ENCODE measurements around the gene ZIC1.

ZIC1 gene

DNA sequence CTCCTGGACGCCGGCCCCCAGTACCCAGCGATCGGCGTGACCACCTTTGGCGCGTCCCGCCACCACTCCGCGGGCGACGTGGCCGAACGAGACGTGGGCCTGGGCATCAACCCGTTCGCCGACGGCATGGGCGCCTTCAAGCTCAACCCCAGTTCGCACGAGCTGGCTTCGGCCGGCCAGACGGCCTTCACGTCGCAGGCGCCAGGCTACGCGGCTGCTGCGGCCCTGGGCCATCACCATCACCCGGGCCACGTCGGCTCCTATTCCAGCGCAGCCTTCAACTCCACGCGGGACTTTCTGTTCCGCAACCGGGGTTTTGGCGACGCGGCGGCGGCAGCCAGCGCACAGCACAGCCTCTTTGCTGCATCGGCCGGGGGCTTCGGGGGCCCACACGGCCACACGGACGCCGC lies 956 bp downstream of the ZIC1 start:
- no peak for DNase-seq (ENCODE audit: low read depth)

DNA sequence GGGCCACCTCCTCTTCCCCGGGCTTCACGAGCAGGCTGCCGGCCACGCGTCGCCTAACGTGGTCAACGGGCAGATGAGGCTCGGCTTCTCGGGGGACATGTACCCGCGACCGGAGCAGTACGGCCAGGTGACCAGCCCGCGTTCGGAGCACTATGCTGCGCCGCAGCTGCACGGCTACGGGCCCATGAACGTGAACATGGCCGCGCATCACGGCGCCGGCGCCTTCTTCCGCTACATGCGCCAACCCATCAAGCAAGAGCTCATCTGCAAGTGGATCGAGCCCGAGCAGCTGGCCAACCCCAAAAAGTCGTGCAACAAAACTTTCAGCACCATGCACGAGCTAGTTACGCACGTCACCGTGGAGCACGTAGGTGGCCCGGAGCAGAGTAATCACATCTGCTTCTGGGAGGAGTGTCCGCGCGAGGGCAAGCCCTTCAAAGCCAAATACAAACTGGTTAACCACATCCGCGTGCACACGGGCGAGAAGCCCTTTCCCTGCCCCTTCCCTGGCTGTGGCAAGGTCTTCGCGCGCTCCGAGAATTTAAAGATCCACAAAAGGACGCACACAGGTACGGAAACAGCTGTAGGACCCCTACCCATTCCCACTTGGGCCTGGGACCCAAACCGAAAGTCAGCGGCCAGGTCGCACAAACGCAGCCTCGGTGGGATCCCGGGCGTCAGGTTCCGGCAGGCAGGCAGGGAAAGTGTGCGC lies 1.5 kb downstream of the ZIC1 start:
- no peak for DNase-seq (ENCODE audit: low read depth)

DNA sequence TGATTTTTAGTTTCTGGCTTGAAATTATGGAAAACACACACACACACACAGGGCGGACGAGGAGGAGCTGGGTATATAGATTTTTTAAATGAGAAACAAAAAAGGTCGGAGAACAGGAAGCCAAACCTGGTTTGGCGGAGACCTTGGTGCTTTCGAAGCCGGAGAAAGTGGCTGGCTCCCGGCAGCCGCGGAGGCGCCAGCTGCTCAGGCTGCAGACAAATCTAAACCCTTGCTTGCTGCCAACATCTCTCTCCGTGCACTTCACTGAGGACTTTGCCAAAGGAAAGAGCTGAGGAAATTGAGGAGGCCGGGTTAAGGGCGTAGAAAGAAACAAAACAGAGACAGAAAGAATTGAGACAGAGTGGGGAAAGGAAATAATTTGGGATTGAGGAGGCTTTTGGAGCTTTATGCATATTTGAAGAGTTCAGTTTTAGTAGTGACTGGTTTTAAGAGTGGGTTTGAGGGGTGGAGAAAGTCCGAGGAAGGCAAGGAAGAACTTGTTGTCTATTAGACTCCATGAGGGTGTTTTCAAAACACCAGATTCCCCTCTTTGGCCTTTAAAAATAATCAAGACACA lies 2.2 kb downstream of the ZIC1 start:
- no peak for DNase-seq (ENCODE audit: low read depth)

DNA sequence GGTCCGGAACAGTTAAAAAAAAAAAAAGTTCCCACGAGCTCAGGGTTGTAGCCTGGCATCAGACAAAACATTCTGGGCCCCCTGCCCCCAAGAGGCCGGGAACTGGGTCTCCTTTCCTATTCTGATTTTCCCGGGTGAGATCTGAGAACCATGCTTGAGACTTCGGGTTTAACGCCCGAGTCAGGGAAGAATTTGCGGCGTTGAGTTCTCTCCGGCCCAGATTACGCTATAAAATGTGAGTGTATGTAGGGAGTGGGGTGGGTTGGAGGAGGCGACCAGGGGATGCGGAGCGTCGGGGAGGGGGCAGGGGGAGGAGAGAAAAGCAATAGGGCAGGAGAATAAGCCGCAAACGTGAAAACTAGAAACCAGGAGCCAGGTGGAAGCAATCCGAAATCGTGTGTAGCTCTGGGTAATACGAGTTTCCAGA lies 2.7 kb downstream of the ZIC1 start:
- no peak for DNase-seq (ENCODE audit: low read depth)

DNA sequence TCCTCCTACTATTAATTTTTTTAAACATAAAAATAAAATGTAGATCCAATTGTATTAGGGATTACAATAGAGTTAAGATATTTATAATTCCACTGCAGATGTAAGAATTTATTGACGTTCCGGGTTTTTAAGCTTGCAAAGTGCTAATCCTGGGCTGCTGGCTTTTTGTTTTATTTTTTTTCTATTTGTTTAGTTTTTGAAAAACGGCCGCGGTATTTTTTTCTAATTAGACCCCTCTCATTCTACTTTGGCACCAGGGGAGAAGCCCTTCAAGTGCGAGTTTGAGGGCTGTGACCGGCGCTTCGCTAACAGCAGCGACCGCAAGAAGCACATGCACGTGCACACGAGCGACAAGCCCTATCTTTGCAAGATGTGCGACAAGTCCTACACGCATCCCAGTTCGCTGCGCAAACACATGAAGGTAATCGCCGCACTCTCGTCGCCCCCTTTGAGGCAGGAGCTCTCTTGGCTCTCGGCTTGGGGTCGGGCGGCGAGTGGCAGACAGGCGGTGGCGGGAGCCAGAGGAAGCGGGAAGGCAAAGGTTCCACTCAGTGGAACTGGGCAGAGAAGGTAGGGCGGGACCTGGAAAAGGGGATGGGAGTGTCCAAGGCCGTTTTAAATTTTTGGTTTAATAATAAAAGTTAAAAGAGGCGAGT lies 3.2 kb downstream of the ZIC1 start:
- no peak for DNase-seq (ENCODE audit: low read depth)

DNA sequence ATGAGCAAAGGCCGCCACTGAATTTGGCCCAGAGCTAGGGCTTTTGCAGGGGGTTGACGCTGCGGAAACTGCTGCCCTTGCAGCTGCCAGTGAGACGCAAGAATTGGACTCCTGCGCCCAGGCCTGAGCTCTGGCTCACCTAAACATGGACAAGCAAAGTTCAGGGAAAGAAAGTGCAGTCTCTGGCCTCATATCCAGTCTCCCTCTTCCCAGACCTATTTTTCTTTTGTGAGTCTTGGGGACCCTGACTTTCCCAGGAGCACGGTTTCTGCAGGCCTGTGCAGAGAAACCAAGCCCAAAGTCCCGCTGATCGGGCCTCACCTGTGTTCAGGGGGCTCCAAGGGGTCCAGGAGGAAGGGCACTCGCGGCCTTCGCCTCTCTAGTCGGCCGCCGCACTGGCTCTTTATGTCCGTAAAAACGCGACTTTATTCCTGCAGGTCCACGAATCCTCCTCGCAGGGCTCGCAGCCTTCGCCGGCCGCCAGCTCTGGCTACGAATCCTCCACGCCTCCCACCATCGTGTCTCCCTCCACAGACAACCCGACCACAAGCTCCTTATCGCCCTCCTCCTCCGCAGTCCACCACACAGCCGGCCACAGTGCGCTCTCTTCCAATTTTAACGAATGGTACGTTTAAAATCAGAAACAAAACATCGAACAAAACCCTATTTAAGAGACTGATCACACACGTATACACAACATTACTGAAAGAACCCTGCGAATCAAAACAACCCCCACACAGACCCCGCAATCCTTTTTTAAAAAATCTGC lies 3.9 kb downstream of the ZIC1 start:
- DNase-seq (ENCODE audit: low read depth): no peak

DNA sequence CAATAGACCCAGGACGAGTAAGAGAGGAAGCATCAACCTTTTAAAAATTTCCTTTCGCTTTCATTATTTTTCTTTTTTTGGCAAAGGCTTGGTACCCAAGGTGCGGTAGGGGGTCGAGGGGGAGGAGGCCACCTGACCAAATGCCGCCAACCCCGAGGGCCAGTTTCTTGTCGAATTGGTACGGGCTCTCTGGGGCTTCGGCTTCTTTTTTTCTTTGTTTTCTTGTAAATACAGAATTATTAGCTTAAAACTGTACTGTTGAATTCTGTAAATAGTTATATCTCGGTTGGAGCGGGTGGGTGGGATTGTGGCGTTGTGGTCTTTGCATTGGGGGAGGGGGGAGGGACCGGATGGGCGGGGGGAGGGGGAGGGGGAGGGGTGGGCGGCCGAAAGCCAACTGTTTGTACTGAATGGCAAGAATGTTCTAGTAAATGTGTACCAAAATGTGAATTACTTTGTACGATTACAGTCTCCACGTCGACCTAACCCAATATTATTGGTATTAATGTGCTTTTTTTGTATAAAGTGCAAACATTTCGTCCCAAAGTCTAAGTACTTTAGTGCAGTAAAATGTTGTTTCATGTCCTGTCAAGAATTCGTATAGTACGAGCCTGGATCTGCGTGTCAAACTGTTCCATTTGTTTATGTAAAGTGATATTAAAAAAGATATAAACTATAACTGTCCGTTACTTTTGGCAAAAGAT lies 4.7 kb downstream of the ZIC1 start:
- DNase-seq (ENCODE audit: low read depth): no peak

DNA sequence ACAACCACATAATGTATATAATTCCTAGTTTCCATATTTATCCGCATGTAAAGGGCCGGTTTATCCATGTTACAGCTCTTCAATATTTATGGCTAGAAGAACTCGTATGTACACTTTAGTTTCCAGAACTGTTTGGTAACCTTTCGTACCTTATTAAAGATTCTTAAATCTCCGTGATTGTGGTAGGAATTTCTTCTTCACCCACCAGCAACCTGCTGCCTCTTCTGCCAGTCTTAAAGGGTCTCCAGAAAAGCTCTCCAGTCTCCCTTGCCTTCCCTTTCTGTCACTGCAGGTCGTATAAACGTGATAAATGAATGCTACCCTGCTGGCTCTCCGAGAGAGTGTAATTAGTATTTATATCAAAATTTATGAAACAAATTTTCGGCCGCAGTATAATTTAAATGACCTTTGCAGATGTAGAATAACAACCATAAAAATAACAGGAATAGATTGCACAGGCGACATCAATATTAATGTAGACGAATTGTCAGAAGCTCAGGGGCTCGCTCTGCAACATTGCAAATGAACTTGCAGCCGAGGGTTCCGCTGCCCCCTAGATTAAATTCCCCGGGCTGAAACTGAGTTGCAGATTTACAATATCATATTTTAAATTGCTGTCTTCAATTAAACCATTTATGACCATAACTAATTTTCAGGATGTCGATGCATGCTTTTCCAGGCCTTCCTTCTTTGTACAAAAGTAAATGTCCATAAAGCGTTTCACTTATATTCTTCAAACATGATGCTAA lies 5.4 kb downstream of the ZIC1 start:
- DNase-seq (ENCODE audit: low read depth): no peak

DNA sequence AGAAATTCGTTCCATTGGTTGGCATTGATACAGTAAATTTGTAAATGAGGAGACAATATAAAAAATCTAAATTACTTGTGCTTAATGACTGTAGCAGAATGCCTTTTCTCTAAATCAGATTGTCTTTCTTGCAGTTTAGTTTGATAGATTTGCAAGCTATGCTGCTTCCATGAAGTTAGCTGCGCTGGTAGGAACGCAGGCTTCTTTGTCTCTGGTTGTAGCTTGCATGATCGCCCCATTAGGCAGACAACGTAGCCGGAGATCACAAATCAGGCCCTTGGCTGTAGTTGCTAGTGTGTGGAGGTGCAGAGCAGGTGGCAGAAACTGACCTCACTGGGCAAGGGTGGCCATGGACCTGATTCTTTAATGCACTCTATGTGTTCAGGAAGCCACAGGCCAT lies 6.1 kb downstream of the ZIC1 start:
- no peak for DNase-seq (ENCODE audit: low read depth)

DNA sequence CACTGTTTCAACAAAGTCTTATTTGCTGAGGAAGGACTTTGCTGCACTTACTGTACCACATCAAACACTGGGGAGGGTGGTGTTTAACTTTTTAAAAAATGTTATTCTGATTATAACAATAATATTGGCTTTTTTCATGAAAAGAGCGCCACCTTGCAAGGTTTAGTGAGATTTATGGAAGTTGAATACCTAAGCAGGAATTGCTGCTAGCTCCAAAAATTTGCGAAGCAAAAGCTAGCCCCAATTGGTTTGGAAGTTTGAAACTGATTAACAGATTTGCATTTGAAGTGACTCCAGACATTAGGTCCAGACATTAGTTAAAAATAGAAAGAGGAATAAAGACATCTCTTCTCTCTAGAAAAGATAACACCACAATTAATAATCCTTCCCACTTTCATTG lies 6.7 kb downstream of the ZIC1 start:
- DNase-seq (ENCODE audit: low read depth): no peak

DNA sequence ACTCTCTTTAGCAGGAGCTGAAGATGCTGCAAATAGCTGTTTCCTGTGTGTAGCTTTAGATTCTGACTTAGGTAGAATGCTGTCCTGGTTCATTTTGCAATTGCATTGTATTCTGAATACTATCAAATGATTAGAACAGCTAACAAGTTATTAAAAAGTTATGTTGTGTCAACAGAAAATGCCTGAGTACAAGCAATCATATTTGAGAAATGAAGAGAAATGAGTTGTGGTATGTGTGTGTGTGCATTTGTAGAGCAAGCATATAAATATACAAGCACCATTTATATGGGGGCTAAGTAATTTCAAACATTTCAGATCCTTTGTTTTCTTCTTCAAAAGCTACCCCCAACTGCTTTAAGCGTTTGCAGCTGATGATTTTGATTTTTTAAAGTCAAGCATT lies 7.8 kb downstream of the ZIC1 start:
- DNase-seq (ENCODE audit: low read depth): no peak

DNA sequence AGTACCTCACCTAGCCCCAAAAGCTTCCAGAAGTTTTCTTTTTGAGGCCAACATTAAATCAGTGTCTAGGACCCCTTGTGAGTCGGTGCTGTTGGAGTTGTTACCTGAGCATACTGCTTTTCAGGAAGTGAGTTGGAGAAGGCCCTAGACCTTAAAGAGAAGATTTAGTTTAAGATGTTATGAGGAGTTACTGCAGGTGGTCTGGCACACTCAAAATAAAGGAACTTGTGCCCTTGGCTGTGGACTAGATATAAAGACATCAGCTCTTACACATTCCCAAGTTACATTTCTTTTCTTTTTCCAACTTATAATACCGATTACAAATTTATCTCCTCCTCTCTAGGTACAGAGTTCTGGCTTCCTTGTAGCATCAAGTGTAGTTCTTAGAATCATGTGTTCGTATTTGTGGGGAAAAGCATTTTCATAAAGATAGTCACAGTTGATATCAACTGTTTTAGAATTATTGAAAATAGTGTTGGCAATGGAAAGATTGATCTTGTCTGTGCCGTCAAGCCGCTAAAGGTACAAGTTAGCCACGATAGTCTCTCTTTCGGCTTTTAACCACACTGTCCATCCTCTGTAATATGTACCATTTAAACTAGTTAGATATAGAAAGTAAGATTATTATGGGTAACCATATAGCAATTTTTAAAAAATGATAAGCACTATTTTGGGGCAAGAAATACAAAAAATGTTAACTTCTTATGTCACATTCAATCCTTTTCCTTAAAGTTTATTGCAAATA lies 8.6 kb downstream of the ZIC1 start:
- no peak for DNase-seq (ENCODE audit: low read depth)

DNA sequence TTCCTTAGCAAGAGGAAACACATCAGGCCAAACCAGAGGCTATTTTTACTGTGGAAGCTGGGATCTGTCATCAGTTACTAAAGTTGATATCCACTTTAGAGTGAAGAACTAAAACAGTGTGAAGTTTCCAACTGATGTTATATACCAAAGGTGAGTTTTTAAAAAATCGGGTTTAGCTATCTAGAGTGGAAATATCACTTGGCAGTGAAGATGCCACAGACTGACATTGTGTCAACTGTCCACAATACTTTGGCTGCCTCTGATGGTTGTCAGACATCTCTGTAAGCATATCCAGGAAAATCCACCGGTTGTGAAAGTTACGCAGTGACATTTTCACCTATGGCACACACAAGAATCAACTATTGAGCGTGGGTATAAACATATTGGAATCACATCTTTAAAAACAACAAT lies 9.2 kb downstream of the ZIC1 start:
- no peak for DNase-seq (ENCODE audit: low read depth)

DNA sequence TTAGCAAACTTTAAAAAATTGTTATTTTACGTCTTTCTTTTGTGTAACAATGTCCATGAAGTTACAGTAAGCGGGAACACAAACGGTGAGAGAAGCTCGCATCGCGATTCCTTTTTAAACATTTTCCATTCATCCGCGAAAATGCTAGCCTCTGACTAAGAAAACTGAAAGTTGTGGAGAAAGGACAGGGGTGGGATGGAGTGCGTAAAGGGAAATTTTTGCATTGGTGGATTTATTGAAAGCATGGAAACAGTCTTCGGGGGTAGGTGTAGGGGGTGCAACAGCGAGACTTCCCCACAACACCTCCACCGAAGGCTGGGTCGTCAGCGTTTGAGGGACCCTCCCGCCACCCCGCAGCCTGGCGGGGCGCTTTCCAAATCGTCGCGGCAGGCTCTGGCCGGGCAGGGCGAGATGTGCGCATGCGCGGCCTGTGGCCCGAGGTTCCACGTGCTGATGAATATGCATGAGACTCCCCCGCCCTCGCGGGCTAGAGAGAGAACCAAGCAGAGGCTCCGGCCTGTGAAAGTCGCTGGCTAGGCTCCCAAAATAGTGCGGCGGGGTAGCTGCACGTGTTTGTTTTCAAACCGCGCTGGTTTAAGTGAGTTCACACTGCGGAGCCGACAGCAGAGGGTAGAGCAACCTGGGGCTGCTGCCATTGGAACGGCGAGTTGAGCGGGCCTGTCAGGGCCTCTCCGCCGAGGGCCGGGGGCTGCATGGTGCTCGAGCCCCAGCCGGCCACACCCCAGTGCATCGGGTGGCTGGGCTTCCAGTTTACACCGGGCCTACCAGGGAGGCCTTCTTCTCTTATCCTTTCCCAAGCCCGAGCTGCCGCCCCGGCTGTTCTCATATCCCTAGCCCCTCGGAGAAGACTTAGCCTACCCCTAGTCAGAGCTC lies 9.9 kb downstream of the ZIC1 start:
- no peak for DNase-seq (ENCODE audit: low read depth)

DNA sequence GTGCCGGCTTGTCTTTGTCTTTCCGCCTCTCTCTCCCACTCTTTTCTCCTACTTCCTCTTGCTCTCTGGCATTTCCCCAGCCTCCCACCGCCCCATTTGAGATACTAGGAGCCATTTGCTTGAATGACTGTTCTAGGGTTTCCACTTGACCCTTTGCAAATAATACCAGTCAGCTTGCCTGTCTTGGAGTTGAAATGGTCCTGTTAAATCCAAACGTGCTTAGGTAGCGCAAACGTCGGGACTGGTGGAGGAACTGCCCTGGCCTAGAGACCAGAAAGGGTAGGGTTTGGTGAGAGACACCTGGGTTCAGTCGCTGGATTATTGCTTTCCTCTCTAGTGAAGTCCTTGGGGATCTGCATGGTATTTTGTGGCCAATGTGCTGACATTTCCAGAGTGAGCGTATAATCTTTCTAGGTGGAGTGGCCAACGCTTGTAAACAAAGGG lies 10.6 kb downstream of the ZIC1 start:
- no peak for DNase-seq (ENCODE audit: low read depth)

DNA sequence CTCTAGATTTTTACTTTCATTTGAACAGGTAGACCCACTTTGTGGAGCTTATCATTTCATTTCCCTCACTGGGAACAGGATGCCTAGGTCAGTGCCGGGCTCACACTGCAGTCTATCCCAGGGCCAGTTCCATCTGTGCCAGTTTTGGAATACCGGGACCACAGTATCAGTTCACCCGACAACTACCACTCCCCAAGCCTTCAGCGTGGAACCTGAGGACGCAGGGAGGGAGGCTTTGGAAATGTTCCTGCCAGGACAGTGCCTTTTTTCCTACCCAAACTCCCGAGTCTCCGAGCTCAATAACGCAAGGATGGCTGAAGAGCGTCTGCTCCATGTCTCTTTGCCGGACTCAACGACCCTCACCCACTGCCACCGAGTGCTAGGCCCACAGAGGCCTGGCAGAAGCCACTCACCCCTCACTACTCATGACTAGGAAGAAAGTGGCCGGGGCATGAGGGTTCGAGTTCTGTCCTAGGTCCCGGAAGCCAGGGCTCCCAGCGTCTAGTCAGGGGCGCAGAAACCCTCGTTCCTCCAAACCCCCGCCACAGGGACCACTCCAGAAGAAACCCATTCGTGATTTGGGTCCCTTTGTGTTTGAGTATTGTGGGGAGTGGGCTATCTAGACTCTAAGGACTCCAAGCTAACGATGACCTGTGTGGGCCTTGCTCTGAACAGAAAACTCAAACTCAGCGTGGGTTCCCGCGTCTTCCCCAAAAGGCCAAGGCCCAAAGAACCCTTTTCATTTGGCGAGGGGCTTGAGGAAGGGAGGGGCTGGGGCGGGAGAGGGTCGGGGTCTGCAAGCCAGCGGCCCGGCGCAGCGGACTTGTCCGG lies 11.4 kb downstream of the ZIC1 start:
- no peak for DNase-seq (ENCODE audit: low read depth)

DNA sequence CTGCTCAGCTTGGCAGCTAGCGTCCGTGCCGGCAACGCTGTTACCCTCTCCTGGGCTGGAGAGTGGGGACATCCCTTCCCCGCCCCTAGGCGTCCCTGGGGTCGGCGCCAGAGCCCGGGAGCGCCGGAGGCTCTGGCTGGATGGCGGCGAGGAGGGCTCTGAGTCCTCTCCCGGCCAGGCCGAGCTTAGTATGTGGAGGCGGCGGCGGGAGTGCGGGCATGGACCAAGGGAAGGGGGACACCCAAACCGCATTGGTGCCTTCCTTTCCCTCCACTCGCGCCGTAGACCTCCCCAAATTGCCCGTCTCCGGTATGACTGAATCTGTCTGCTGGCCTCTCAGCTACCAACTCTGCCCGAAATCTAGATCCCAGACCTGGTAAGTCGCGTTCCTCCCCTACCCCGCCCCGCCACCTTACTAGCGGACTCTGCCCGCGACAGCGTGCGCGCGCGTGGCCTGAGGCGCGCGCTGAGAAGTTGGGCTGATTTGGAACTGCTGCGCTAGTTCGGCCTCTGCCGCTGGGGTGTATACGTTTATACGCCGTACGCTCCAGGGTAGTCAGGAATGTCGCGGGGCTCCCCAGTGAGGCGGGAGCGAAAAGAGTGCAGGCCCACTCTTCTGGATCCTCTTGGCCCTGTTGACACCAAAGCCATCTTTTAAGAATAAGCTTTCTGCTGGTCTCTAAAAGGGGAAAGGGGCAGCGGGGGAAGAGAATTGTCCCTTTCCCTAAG lies 12.2 kb downstream of the ZIC1 start:
- DNase-seq (ENCODE audit: low read depth): no peak

DNA sequence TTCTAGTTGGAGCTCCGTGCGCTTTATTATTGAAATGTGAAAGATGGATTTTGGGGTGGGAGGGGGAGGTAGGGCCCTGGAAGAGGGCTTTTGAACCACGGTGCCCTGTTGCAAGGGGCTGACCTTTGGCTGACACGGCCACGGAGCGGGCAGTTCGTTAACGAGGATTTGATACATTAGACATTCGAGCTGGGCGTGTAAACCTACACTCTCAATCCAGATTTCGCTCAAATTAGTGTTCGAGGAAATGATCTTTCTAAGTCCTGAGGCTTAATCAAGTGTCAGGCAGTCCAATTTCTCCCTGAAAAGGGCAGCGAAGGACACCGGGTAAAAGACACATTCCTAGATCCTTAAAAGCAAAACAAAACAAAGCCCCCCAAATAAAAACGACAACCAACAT lies 13.0 kb downstream of the ZIC1 start:
- DNase-seq (ENCODE audit: low read depth): no peak

All from stimulated activated CD8-positive, alpha-beta memory T cell treated with anti-CD3 and anti-CD28 coated beads, Interleukin-4, amount 100 ng/mL, for 24 hours (primary cell).